ENCODE measurements around the gene CCDC63.

GRCh38 chr12:110846615-110847566, at the start of gene CCDC63:
- TF ChIP-seq CTCF (IDR thresholded peaks at IDR 0.05) (peak; percentile 45), MXI1 (IDR thresholded peaks at IDR 0.05; ENCODE audit: low read depth, low read length) (no peak), REST (IDR thresholded peaks at IDR 0.05; ENCODE audit: low read depth, low read length) (no peak), RFX5 (IDR thresholded peaks at IDR 0.05; ENCODE audit: low read length) (no peak), YY1 (IDR thresholded peaks at IDR 0.05; ENCODE audit: low read depth) (no peak), POLR2AphosphoS5 (IDR thresholded peaks at IDR 0.05; ENCODE audit: low read depth, low read length) (no peak), EZH2phosphoT487 (IDR thresholded peaks at IDR 0.05; ENCODE audit: borderline replicate concordance, low read depth) (no peak)

Data from SK-N-SH (cell line).